HG03025 (cell line): Measurements from ENCODE around the gene KLHDC10.
"Not testable (repeated sequence)": the region's sequence is repeated elsewhere in the genome, so short reads cannot be mapped to it uniquely, and the experiment has no call there.

Experiments used
- ATAC-seq: cut with Tn5 transposase; IDR thresholded peaks from one replicate; pipeline ENCODE4 v1.9.1; 2021; ENCODE audit warnings: mild to moderate bottlenecking, moderate library complexity; ENCODE audit not compliant: unreplicated experiment, low FRiP score

KLHDC10 gene, protein sequence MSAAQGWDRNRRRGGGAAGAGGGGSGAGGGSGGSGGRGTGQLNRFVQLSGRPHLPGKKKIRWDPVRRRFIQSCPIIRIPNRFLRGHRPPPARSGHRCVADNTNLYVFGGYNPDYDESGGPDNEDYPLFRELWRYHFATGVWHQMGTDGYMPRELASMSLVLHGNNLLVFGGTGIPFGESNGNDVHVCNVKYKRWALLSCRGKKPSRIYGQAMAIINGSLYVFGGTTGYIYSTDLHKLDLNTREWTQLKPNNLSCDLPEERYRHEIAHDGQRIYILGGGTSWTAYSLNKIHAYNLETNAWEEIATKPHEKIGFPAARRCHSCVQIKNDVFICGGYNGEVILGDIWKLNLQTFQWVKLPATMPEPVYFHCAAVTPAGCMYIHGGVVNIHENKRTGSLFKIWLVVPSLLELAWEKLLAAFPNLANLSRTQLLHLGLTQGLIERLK

DNA sequence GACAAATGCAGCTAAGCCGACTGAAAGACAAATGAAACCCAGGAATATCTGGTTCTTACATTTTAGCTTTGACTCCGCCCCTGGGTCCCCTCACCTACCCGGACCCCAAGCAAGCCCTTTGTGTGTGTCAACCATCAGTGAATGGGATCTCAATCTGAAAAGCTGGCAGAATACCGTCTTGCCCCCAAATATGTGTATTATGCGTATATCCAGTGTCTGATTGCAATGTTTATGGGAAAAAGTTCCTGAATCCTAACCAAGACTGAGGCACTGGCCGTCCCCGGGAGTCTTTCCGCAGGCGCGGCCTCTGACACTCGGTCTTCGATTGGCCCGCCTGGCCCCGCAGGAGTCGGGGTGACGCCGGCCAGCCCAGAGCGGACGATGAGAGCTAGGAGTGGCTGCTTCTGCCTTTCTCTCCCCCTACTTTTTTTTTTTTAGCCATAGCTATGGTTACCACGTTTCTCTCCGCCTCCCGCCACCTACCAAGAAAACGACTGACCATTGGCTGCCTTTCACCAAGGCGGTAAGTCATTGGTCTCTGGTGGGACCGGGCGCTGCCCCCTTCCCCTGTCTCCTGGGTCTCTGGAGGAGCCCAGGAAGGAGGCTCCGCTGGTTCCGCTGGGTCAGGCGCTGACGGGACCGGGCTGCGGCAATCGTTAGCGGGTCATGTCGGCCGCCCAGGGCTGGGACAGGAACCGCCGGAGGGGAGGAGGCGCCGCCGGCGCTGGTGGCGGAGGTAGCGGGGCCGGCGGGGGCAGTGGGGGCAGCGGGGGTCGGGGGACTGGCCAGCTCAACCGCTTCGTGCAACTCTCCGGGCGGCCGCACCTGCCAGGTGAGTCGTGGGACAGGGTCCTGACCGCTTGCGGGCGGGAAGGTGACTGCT, at the start of gene KLHDC10:
TSS of gene KLHDC10 (plus strand) at position 557 of the 883 bp plus-strand sequence. CDS start at position 667, 110 bp downstream.
- peak; percentile 90 for ATAC-seq

DNA sequence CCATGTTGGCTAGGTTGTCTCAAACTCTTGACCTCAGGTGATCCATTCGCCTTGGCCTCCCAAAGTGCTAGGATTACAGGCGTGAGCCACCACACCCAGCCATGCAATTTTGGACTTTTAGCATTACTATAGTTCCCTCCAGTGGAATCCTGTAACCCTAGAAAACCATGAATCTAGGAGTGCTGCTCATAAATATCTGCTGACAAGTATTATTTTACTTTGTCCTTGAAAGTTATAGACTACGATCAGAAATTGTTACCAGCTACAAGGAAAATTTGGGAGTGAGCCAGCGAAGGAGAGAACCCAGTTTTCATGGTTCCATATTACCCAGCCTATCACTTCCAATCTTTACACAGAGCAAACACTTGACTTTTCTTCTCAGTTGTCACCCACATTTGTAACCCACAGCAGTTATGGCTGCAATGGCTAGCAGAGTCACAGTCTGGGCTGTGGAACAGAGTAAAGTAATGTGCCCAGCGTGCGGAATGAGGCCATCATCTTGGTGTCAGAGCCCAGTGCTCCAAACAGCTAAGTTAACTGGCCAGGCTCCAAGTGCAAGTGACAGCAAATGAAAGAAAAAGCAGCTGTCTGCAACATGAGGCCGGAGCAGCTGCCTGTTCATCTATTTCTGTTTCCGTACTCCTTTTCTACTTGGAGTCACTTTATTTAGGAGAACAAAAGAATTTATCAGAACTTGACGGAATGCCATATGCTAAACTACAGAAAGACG, 49.1 kb upstream of the KLHDC10 start:
- ATAC-seq, result no peak

DNA sequence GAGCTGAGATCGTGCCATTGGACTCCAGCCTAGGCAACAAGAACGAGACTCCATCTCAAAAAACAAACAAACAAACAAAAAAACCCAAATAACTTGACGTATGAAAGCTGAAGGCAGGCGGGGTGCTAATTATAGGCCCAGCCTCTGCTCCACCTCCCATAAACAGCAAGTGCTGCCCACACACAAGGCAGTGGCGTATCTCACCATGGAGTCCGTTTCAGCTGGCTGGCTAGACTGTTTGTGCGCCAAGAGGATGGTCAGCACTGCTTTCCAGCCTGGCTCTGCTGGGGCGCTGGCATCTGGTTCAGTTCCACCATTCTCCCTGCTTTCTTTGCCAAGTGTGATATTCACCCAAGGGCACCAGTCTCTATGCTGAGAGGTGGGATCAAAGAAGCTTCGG, 48.2 kb upstream of the KLHDC10 start:
- ATAC-seq, result no peak

GRCh38 chr7:130022623-130023175, 47.6 kb upstream of the KLHDC10 start:
- ATAC-seq, result no peak

DNA sequence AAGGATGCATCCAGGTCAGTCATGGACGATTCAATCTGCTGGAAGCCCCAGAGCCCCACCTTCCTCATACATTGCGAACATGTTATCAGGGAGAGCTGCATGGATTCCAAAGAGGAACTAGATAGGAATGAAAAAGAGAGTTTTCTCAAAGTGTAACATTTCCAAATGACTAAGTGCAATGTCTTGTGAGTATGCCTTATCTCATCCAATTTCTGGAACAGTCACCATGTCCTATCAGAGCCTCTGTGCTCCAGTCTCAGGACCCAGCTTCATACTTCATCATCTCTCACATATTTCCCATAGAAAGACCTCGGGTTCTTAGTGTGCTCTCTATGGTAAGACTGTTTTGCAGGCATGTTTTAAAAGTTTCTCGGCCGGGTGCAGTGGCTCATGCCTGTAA, 45.9 kb upstream of the KLHDC10 start:
- ATAC-seq, result no peak

GRCh38 chr7:130032698-130033097, 37.6 kb upstream of the KLHDC10 start:
- no peak for ATAC-seq

GRCh38 chr7:130037703-130038102, 32.6 kb upstream of the KLHDC10 start:
- no peak for ATAC-seq

- no peak for ATAC-seq
These were observed 29.8 kb upstream of the KLHDC10 start for GRCh38 chr7:130040576-130040975.

DNA sequence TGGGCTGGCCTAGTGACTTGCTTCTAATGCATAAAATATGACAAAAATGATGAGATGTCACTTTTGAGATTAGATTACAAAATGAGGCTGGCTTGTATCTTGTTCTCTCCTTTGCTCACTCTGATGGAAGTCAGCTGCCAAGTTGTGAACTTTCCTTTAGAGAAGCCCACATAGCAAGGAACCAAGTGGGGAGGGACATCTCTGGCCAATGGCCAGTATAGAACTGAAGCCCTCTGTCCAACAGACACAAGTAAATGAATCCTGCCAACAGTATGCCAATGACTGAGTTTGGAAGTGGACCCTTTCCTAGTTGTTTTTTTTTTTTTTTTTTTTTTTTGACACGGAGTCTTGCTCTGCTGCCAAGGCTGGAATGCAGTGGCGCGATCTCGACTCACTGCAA, 22.5 kb upstream of the KLHDC10 start:
- ATAC-seq, result no peak

DNA sequence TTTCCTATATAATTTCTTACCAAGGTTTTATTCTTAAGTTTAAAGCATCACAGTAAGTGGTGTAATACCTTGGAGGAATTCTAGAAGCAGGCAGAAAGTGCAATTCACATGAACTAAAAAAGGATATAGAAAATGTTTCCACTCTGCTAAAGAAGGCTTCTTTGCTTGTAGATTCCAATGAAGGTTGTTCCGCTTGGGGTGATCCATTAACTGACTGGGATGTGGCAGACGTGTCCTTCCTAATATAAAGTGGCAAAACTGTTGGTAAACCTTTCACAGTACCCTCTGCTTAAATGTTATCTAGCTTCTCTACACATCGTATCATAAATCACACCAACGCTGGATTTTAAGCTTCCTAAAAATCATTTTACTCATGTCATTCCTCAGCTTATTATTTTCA, 21.4 kb upstream of the KLHDC10 start:
- ATAC-seq, result no peak

DNA sequence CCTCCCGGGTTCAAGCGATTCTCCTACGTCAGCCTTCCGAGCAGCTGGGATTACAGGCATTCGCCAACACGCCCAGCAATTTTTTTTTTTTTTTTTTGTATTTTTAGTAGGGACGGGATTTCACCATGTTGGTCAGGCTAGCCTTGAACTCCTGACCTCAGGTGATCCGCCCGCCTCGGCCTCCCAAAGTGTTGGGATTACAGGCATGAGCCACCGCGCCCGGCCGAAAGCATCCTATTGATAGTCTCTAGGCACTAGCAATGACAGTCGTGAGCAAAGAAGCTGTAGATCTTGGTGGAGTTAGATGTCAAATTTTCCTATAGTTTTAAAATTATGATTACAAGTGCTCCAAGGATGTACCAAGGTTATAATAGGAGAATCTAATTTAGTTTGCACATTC, 18.1 kb upstream of the KLHDC10 start:
- ATAC-seq, result not testable (repeated sequence)

GRCh38 chr7:130055198-130055597, 15.1 kb upstream of the KLHDC10 start:
- ATAC-seq, result not testable (repeated sequence)

GRCh38 chr7:130062246-130062645, 8.1 kb upstream of the KLHDC10 start:
- ATAC-seq, result no peak

GRCh38 chr7:130063036-130063435, 7.3 kb upstream of the KLHDC10 start:
- ATAC-seq, result no peak

DNA sequence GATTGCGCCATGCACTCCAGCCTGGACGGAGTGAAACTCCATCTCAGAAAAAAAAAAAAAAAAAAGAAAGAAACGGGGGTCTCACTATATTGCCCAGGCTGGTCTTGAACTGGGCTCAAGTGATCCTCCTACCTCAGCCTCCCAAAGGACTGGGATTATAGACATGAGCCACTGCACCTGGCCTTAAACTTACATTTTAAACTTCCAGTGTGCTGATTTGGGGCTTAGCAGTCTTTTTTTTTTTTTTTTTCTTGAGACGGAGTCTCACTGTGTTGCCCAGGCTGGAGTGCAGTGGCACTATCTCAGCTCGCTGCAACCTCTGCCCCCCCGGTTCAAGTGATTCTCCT, 5.8 kb upstream of the KLHDC10 start:
- ATAC-seq, result not testable (repeated sequence)

- ATAC-seq, result no peak
These were observed 4.7 kb upstream of the KLHDC10 start for GRCh38 chr7:130065500-130066152.

DNA sequence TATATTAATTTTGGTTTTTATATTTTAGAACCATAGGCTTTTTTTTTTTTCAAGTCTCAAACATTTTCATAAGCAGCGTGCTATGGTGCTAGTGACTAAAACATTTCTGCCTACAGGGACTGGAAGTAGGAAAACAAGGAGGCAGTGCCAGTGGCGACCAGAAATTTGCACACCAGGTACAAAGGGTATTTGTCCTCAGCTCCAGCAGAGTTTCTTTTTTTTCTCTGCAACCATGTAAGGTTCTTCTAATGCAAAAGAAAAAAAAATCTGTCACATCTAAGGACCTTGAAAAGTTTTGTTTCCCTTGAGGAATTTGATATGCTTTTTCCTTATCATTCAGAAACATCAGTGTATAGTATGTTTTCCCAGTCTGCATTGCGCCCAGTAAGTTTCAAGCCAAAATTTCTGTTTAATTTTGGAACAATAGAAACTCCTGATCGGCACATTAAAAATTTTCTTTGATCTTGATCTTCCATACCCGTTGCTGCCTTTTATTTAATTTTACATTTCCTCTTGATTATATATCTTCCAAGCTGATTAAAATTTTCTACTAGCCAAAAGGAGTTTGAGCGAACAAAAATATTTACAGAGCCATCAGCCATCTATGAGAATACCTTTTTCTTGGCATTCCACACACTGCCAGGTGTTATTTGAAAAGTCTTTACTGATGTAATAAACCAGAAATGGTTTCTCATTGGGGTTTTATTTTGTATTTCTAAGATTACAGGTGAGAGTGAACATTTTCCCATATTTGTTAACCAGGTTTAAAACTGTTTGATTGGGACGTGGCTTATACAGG, 956 bp upstream of the KLHDC10 start:
- no peak for ATAC-seq

GRCh38 chr7:130070861-130071622, 708 bp downstream of the KLHDC10 start:
- no peak for ATAC-seq
